Glomerular endothelial cell (primary cell): Measurements from ENCODE around the gene DDX42. TPM values are rescaled to one million over a fixed set of nuclear protein-coding genes. Genes with fewer than 3 reads are reported as not detected.
"Not testable (repeated sequence)": the region's sequence is repeated elsewhere in the genome, so short reads cannot be mapped to it uniquely, and the experiment has no call there.

ENCODE experiments used
- DNase-seq: peaks from one replicate; pipeline ENCODE4 v3.0.0-alpha.2; 2011; ENCODE audit warnings: low read depth, low spot score; ENCODE audit errors: extremely low read depth
- total RNA-seq: library from RNA; depleted of rRNA; stranded (reverse); fragments of >200 nt; gene quantifications from 2 replicates; pipeline ENCODE4 v1.2.3, GENCODE V29; 2015

The DDX42 gene
- total RNA-seq, 1 donor from 2014 or later = 83.8 TPM

GRCh38 chr17:63774969-63775265, 947 bp downstream of the DDX42 start:
- DNase-seq = no peak

DNA sequence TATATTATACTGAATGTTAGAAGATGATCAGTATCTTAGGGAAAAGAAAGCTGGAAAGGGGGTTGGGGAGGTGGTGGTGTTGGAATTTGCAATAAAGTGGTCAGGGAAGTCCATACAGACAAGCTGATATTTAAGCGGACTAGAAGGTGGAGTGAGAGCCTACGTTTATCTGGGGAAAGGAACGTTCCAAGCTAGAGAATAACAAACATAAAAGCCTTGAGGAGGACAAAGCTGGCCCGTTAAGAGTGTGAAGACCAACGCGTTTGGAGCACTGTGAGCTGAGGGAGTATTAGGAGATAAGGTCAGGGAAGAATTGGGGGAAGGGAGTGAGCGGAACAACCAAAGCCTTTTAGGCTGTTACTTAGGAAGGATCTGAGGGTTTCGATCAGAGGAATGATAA, 1.4 kb downstream of the DDX42 start:
- DNase-seq = no peak

GRCh38 chr17:63780507-63780906, 6.5 kb downstream of the DDX42 start:
- no peak for DNase-seq

DNA sequence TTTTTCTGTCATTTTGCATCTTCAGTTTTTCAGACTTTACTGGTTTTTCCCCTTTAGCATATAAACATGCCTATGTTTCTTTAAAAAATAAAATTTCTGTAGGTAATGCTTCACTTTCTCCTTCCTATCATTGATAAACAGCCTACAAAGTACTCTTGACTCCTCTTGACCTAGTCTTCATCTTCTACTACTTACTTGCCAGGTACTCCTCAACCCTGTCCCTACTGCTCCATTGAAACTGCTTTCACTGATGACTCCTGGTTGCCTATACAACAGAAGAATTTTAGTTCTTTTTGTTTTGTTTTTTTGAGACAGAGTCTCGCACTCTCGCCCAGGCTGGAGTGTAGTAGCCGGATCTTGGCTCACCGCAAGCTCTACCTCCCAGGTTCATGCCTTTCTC, 7.0 kb downstream of the DDX42 start:
- no peak for DNase-seq

DNA sequence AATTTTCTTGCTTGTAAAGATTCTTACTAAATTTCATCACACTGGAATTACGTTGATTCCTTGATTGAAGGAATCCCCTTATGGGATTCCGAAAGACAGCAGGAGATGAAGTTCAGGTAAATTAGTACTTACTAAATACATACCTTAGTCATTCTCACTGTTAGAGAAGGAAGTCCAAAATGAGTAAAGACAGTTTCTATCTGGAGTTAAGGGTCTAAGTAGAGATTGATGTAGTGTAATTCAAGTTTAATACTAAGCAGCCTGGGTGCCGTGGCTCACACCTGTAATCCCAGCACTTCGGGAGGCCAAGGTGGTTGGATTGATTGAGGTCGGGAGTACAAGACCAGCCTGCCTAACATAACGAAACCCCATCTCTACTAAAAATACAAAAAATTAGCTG, 9.6 kb downstream of the DDX42 start:
- DNase-seq = no peak

DNA sequence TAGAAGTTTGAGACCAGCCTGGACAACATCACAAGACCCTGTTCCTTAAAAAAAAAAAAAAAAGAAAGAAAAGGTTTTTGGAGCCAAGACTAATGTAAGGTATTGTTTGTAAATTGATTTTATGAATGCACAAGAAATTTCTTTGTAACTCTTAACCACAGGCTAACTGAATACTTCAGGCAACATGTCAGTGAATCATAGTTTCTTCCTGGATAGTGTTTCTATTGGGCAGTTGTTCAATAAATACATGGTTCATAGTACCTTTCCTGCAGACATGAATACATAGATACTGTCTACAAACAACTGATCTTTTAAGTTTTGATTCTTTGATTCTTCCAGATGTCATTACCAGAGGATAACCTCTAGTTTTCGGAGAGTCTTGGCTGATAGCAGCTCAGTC, 11.6 kb downstream of the DDX42 start:
- DNase-seq = no peak

DNA sequence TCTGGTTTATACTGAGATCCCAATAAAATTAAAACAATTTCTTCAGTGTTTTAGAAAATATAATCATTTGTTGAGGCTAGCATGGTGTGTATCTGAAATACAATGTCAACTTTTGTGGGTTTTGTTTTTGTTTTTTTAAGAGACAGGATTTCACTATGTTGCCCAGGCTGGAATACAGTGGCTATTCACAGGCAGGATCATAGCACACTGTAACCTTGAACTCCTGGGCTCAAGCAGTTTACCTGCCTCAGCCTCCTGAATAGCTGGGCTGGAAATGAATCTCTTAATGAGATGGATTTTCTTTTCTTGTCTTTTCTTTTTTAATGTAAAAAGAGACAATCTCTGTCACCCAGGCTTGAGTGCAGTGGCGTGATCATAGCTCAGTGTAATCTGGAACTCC, 12.1 kb downstream of the DDX42 start:
- no peak for DNase-seq

DNA sequence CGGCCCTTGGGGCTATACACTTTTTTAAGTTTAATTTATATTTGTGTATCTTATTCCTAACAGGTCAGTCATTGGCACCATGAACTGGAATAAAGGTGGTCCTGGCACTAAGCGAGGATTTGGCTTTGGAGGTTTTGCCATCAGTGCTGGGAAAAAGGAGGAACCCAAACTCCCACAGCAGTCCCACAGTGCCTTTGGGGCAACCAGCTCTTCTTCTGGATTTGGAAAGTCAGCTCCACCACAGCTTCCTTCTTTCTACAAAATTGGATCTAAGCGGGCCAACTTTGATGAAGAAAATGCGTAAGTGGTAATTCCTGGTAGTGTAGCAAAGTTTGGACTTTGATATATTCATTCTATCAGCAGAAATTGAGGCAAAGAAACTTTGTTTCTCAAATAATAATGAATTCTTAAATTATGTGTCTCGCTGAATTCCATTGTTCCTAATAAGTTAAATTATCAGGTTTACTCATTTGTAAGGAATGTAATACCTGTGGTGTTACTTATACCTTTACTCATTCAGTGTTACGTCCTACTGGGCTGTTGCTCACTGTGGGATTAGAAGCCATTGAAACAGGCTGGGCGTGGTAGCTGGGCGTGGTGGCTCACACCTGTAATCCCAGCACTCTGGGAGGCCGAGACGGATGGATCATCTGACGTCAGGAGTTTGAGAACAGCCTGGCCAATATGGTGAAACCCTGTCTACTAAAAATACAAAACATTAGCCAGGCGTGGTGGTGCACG, 13.2 kb downstream of the DDX42 start:
- no peak for DNase-seq

GRCh38 chr17:63790057-63790456, 16.1 kb downstream of the DDX42 start:
- DNase-seq = no peak

- DNase-seq = no peak
These were observed 18.2 kb downstream of the DDX42 start for GRCh38 chr17:63792055-63792729.

DNA sequence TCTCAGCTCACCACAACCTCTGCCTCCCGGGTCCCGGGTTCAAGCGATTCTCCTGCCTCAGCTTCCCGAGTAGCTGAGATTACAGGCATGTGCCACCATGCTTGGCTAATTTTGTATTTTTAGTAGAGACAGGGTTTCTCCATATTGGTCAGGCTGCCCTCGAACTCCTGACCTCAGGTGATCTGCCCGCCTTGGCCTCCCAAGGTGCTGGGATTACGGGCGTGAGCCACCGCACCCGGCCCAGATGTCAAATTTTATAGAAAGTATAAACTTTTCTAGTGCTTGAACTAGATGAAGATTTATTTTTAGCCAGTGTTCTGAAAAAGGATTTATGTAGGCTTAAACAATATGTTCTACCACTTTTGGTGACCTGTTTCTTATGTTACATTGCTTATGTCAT, 22.4 kb downstream of the DDX42 start:
- DNase-seq = not testable (repeated sequence)

GRCh38 chr17:63798572-63799106, 24.7 kb downstream of the DDX42 start:
- DNase-seq = no peak

- DNase-seq = no peak
These were observed 26.8 kb downstream of the DDX42 start for GRCh38 chr17:63800783-63801182.

- no peak for DNase-seq
These were observed 30.4 kb downstream of the DDX42 start for GRCh38 chr17:63804328-63804727.

DNA sequence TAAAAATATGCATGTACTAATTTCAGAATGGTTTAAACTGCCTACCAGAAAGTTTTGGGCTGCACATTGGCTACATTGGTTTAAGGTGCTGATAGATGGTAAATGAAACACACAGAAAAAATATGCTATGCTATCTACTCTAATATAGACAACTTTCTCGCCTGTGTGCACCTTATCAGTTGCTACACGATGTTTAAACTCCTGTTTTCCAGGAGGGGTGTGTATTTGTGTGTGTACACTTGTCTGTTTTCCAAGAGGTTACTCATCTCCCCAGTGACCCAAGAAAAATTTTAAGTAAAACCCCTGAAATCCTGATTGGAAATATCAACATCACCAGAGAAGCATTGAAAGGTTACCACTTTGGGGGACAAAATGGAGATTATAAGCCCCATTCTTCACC, 31.6 kb downstream of the DDX42 start:
- DNase-seq = no peak

DNA sequence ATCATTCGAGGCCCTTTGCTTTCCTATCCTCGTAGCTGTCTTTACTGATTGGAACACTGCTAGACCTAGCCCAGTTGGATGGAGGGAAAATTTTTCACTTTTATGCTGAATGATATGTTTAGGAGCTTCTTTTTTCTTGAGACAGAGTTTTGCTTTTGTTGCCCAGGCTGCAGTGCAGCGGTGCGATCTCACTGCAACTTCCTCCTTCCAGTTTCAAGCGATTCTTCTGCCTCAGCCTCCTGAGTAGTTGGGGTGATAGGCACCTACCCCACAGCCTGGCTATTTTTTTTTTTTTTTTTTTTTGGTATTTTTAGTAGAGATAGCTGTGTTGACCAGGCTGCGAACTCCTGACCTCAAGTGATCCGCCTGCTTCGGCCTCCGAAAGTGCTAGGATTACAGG, 36.0 kb downstream of the DDX42 start:
- no peak for DNase-seq

GRCh38 chr17:63816123-63816522, 42.2 kb downstream of the DDX42 start:
- DNase-seq = no peak

DNA sequence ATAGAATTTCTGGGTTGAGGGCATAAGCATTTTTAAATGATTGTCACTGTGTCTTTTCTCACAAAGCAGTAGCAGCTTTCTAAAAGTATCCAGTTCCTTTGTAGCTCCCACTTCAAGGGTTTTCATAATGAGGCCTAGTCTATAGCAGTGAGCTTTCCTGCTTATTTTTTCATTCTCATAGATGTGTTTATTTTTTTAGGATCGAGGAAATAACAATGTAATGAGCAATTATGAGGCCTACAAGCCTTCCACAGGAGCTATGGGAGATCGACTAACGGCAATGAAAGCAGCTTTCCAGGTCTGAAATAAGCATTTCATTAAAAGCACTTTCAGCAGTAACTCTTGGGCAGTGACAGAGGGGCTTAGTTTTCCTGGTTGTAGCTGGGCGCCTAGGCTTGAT, 42.7 kb downstream of the DDX42 start:
- no peak for DNase-seq

DNA sequence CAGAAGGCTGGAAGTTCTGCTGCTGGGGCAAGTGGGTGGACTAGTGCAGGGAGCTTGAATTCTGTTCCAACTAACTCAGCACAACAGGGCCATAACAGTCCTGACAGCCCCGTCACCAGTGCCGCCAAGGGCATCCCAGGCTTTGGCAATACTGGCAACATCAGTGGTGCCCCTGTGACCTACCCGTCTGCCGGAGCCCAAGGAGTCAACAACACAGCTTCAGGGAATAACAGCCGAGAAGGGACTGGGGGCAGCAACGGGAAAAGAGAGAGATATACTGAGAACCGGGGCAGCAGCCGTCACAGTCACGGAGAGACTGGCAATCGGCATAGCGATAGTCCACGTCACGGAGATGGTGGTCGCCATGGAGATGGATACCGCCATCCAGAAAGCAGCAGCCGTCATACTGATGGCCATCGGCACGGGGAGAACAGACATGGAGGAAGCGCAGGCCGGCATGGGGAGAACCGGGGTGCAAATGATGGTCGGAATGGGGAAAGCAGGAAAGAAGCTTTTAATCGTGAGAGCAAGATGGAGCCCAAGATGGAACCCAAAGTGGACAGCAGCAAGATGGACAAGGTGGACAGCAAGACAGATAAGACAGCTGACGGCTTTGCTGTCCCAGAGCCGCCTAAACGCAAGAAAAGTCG, 43.9 kb downstream of the DDX42 start:
- DNase-seq = no peak

DNA sequence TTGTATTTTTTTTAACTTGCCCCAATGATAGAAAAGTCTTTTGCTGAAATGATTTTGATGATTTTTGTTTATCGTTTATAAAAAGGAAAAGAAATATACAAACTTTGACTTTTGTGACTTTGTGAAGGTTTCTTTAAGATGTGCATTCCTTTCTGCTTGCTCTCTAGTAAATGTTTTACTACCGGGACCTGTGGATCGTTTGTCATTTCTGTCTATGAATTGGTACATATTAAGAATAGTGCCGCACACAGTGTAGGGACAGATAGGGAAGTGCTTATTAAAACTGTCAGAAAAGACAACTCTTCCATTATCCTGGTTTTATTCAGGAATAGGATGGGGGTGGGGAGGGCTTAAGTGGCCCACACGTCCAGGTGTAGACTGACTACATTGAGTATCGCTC, 45.2 kb downstream of the DDX42 start:
- DNase-seq = no peak

GRCh38 chr17:63819585-63820537, 45.9 kb downstream of the DDX42 start:
- DNase-seq = no peak
